ENCODE measurements around the gene AFAP1L2.

Gene AFAP1L2

GRCh38 chr10:114404171-114405010 lies at the start of gene AFAP1L2:
Gene AFAP1L2 (minus strand): TSS chr10:114404502. CDS start chr10:114404455, 47 bp downstream.
- ATAC-seq (peak; percentile 31), DNase-seq (no peak)

DNA sequence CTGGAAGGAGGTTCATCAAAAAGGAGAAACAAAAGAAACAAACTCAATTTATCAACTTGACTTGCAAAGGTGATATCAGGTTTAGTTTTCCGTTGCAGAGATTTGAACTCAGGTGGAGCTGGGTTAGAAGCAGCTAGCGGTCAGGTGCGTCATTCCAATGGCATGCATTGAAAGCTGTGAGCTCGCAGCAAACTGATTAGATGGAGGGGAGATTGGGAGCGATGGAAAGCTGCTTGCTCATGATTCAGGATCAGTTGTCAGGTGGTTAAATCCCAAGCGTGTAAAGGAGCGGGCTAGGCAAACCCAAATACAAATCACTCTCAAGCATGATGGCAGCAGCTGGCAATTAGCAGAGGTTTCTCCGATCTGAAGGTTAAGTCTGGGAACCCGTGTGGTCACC lies 49.3 kb upstream of the AFAP1L2 start:
- no peak for DNase-seq
- ATAC-seq: no peak

DNA sequence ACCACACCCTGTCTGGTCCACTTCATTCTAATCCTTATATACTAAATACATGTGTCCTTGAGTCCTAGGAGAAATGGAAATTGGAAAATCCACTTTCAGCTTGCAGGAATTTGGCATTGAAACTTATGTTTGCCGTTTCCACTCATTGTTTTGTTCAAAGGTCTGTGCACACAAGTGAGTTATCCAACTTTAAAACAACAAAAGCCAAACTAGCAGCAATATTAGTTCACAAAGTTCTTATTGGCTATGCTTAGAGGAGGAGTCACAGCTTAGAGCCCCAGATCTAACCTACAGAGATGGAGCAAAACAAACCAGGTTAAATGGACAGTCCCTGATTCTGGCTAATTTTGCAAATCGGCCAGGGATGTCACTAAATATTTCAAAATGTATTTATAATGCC lies 44.6 kb upstream of the AFAP1L2 start:
- DNase-seq (no peak), ATAC-seq (no peak)

- DNase-seq (no peak), ATAC-seq (no peak)
Observed at GRCh38 chr10:114445332-114445731, 41.0 kb upstream of the AFAP1L2 start.

GRCh38 chr10:114444819-114445218 lies 40.5 kb upstream of the AFAP1L2 start:
- ATAC-seq (no peak), DNase-seq (no peak)

GRCh38 chr10:114442091-114442630 lies 37.9 kb upstream of the AFAP1L2 start:
- no peak for ATAC-seq
- no peak for DNase-seq

DNA sequence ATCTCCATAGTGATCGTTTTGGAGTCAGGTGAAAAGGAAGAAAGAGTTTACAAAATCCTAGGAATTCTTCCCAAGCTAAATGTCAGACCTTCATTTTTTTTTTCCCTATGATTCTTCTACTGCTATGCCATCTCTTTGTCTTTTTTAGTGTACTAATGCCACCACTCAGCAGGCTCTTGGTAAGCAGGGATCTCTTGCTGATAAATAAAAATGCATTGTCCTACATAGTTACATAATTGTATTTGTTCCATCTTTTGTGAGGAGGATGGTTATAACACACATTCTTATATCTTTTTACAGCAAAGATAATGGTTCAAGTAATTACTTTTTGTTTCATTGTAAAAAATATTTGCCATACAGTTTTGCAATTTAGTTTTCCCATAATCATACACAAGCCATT lies 36.8 kb upstream of the AFAP1L2 start:
- ATAC-seq (no peak), DNase-seq (no peak)

GRCh38 chr10:114437473-114438292 lies 33.4 kb upstream of the AFAP1L2 start:
- no peak for DNase-seq
- no peak for ATAC-seq

DNA sequence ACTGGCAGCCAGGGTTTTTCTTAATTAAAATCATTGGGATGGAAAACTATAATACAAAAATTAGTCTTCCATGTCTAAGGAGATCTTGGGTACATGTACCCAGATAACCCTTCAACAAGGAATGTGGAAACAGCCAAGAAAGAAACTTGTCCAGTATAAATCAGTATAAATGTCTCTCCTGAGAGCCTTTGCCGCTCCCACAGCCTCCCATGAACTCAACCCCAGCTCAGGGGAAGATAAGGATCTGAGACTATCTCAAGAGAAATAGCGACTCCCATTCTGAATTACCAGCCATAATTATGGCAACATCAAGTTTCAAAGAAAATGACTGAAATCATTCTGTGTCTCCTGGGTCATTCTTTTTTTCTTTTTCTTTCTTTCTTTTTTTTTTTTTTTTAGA lies 32.6 kb upstream of the AFAP1L2 start:
- ATAC-seq: no peak
- DNase-seq: no peak

- ATAC-seq (no peak), DNase-seq (no peak)
Observed at GRCh38 chr10:114432566-114433093, 28.3 kb upstream of the AFAP1L2 start.

DNA sequence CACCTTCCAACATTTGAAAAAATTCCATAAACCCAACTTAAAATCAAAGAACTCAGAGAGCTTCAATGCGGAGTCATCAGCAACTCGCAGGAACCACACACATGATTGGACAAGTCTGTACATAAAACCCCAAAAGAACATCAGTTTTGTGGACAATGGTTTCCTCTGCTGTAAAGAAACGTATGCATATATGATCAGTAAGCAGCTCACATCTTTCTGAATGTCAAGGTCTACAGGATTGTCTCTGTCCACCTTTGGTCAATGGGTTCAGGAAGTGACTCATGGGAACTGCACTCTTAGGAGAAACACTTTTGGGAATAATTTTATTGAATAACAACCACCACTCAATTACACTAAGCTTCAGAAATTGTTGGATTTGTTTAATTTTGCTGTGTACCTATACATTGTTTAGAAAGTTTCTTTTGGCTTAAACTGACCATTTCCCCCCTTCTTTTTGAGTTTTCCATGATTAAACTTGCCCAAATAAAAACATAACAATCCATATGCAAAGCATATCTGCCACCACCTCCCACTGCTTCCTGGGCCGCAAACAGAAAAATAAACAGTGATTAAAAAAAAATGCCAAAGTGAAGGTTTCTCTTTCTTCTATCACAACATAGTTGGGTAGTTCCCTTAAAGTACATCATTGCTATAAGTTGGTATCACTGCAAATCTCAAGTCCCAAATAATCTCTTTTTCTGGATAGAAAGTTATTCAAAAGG lies 27.3 kb upstream of the AFAP1L2 start:
- ATAC-seq: no peak
- DNase-seq: no peak

DNA sequence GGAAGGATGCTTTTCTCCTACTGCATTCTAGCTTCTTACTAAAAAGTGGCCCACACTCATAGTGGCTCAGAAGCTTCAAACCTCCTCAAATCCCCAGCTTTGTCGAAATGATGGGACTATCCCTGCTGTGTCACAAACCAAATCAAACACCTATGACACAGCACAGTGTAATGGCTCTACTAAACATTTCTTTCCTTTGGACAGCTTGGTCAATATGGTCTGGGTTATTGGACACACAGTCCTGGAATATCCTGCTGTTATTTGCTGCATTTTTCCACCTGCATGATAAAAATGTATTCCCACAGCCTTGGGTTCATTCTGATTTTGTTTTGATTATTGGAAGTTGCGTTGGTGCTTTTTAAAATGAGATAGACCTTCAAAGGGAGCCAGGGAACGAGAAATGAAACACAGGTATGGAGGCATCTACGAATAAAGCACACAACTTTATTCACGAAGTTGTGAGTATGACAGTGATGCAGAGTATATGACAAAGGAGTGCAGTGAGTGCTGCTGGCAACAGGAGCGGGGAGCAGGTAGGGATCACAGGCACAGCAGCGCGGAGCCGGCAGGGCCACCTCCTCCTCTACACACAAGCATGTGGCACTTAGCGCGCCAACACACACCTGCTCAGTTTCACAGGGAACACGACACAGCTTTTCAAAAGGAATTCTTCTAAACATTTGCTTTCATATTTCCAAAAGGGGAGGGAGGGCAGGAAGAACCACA lies 26.5 kb upstream of the AFAP1L2 start:
- ATAC-seq (no peak), DNase-seq (no peak)

- DNase-seq (no peak), ATAC-seq (no peak)
Observed at GRCh38 chr10:114429581-114430335, 25.5 kb upstream of the AFAP1L2 start.

DNA sequence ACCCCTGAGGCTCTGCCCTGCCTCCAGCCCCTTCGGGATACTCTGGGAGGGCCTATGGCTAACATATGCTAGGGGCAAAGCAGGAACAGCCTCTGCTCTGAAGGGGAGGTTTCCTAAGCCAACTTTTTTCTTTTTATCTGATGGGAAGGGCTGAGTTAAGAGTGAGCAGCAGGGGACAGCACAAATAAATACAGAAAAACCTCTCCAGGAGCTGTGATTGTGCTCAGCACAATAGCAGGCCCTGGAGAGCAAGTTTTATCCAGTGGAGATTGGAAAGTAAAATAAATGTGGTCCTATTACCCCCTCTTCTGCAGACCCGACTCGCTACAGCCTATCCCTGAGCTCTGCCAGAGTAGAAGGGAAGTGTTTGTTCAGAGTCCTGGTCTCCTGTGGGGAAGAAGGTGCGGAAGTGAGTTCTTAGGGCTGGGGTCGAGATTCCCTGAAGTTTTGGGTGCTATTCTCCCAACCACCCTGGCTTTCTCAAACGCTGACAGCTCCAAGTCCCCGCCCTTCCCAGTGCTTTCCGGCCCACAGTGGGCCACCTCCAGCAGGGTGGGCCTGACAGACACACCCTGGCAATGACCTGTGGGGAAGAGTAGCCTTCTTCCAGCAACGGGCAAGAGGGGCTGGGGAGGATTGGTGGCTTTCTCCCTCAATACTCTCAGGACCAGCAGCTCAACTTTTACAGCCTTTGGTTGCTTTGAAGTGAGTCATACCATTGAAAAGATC lies 23.0 kb upstream of the AFAP1L2 start:
- DNase-seq (no peak), ATAC-seq (no peak)

GRCh38 chr10:114426476-114426875 lies 22.2 kb upstream of the AFAP1L2 start:
- ATAC-seq: no peak
- no peak for DNase-seq

DNA sequence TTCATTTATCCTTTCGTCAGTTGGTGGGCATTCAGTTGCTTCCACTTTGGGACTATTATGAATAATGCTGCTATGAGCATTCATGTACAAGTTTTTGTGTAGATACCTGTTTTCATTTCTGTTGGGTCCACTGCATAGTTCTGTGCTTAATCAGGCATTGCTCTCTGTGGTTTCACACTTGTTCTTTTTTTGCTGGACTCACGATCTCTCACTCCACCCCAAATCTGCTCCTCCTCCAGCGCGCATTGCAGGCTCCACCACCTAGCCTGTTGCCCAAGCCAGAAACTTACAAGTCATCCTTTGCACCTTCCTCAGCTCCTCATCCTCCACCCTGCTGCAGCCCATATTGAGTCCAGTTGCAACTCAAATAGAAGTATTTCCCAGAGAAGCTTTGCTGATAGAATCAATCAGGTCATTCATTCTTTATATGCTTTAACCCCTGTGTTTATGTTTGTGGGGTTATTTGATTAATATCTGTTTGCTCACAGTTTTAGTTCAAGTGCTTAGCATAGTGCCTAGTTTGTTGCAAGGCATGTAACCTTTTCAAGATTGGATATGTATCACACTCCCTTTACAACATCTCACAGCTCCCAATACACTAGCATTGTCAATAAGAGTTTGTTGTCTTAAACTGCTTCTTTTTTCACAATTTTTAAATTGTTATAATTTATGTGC lies 16.6 kb upstream of the AFAP1L2 start:
- DNase-seq: no peak
- no peak for ATAC-seq

DNA sequence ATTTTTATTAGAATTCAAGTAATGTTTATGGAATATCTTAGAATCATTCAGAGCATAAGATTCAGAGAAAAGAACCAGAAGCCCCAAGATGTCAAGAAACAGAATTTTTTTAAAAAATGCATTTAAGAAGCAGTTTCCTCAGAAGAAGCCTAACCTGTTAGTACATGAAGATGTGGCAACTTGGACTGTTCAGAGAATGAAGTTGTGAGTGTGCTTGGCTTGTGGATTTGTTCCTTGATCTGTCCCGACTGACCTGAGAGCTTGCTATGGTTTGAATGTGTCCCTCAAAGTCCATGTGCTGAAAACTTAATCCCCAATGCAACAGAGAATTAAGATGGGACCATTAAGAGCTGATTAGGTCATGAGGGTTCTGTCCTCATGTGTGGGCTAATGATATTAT lies 13.8 kb upstream of the AFAP1L2 start:
- DNase-seq: no peak
- ATAC-seq: no peak

DNA sequence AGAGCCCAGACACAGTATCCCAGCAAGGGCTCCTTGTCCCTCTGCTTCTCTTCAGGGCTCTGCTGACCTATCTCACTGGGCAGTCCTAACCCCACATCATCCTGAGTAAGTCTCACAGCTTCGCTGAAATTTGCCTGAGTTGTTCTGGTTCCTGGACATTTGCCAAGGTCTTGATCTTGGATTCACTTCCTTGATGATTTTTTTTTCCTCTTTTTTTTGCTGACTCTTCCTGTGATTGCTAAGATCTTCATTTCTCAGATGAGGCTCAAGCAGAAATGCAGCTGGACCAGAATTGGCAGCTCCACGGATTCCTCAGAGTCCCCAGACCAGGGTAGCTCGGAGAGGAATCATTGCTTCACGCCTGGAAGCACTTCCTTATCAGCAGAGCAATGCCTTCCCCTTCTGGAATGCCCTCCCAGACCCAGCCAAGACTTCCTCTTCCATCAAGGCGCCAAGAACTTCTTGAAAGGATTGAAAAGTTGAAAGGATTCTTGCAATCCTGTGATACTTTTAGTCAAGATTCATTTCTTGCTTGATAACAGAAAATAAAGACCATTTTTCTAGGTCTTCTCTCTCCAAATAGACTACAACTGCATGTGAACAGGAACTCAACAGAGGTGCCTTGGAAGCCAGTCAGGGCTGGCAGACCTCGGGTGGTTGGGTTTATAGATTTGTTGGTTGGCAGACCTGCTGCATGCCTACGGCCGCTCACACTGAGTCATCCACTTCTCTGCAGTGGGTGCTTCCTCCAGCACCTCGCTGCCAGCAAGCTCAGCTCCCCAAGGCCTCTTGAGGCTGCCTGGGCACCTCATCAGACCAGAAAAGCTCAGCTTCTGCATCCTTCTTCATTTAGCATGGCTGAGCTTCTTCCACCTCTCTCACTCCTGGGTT lies 8.8 kb upstream of the AFAP1L2 start:
- ATAC-seq (no peak), DNase-seq (no peak)
